HL-60/S4 treated with phorbol 12-myristate 13-acetate at 8.2 ng/mL for 4 days and 3 days (cell line): ENCODE data around the gene CTNND2.

ENCODE experiments used
- in situ Hi-C: fragments of 300-500 bp; cut with MboI; formaldehyde crosslinking; loops from 2 replicates; pipeline ENCODE4 v1.15.0; 2022; ENCODE audit warnings: low sequenced_read_pairs

Gene CTNND2

GRCh38 chr5:10977011-10977410, 927.2 kb downstream of the CTNND2 start:
- in situ Hi-C loops, result no loop called here

- in situ Hi-C loops, result no loop called here
Observed at GRCh38 chr5:10975945-10976344, 928.3 kb downstream of the CTNND2 start.

- in situ Hi-C loops, result no loop called here
Observed at GRCh38 chr5:10974850-10975249, 929.4 kb downstream of the CTNND2 start.

- in situ Hi-C loops, result no loop called here
Observed at GRCh38 chr5:10973316-10973715, 930.9 kb downstream of the CTNND2 start.

GRCh38 chr5:10969684-10970180, 934.5 kb downstream of the CTNND2 start:
- in situ Hi-C loops, result no loop called here

- in situ Hi-C loops, result no loop called here
Observed at GRCh38 chr5:10964806-10965205, 939.4 kb downstream of the CTNND2 start.

- in situ Hi-C loops, result no loop called here
Observed at GRCh38 chr5:10958728-10959127, 945.5 kb downstream of the CTNND2 start.

- in situ Hi-C loops, result no loop called here
Observed at GRCh38 chr5:10949856-10950630, 954.2 kb downstream of the CTNND2 start.

GRCh38 chr5:10946050-10946449, 958.2 kb downstream of the CTNND2 start:
- in situ Hi-C loops, result no loop called here

- in situ Hi-C loops, result no loop called here
Observed at GRCh38 chr5:10941900-10942299, 962.3 kb downstream of the CTNND2 start.

- in situ Hi-C loops, result no loop called here
Observed at GRCh38 chr5:10936081-10936855, 968.0 kb downstream of the CTNND2 start.

- in situ Hi-C loops, result no loop called here
Observed at GRCh38 chr5:10935536-10935935, 968.7 kb downstream of the CTNND2 start.

- in situ Hi-C loops, result no loop called here
Observed at GRCh38 chr5:10934783-10935355, 969.4 kb downstream of the CTNND2 start.

GRCh38 chr5:10933121-10933520, 971.1 kb downstream of the CTNND2 start:
- in situ Hi-C loops, result no loop called here

- in situ Hi-C loops, result no loop called here
Observed at GRCh38 chr5:10932426-10932825, 971.8 kb downstream of the CTNND2 start.

- in situ Hi-C loops, result no loop called here
Observed at GRCh38 chr5:10927608-10928007, 976.6 kb downstream of the CTNND2 start.

GRCh38 chr5:10923310-10923709, 980.9 kb downstream of the CTNND2 start:
- in situ Hi-C loops, result no loop called here
